ENCODE results near the gene RNF166.
"Not testable (repeated sequence)": the region's sequence is repeated elsewhere in the genome, so short reads cannot be mapped to it uniquely, and the experiment has no call there.

Gene RNF166

GRCh38 chr16:88676502-88677242 lies 29.5 kb downstream of the RNF166 start:
- DNase-seq (ENCODE audit: low read depth in 4 of 4, low spot score in 1 of 4): no peak

- DNase-seq (ENCODE audit: low read depth in 4 of 4, low spot score in 1 of 4): no peak
Observed at GRCh38 chr16:88673716-88674379, 32.4 kb downstream of the RNF166 start.

DNA sequence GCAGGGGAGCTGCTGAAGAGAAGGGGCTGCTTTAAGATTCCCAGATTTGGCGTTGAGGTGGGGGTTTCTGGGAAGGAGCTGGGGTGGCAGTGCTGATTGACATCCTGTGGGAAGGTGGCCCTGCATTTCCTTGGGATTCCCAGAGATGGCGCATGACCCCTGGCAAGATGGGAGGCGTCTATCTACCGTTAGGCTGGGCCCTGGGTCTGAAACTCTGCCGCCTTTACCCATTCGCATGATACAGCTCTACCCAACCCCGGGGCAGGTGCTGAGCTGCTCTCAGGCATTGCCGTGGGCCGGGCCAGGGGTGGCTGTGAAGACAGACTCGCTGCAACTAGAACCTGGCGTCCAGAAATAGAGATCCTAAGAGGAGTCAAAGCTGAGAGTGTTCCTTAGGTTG lies 33.4 kb downstream of the RNF166 start:
- no peak for DNase-seq (ENCODE audit: low read depth in 4 of 4, low spot score in 1 of 4)

DNA sequence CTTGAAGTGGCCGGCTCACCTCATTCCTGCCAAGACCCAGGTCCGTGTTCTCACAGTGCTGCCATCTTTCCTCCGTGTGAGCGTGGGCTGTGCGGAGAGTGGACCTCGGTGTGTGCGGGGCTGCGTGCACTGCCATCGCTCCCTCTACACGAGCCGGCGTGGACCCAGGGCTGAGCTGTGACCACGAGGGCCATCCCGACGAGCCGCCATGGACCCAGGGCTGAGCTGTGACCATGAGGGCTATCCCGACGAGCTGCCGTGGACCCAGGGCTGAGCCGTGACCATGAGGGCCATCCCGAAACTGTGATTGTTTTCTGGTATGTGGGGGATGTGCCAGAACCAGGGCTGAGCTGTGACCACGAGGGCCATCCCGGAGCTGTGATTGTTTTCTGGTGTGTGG lies 34.4 kb downstream of the RNF166 start:
- no peak for DNase-seq (ENCODE audit: low read depth in 4 of 4, low spot score in 1 of 4)

GRCh38 chr16:88669980-88670379 lies 36.2 kb downstream of the RNF166 start:
- DNase-seq (ENCODE audit: low read depth in 4 of 4, low spot score in 1 of 4): no peak

- not testable (repeated sequence) for DNase-seq (ENCODE audit: low read depth in 4 of 4, low spot score in 1 of 4)
Observed at GRCh38 chr16:88669493-88669892, 36.7 kb downstream of the RNF166 start.

DNA sequence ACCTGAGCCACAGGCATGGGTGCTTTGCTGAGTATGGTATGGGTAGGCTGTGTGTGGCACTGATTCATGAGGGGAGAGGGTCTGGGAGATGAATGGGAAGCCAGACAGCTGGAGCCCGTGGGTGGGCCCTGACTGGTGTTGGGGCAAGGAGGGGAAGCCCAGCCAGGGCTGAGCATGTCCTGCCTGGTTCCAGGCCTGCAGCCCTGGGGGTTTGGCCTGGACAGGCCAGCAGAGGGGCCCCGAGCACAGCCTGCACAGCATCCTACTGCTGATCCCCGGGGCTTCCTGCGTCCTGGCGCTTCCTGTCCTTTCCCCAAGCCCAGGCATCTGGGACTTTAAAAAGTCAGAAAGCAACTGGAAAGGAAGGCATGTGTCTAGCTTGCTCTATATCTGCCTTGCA lies 38.7 kb downstream of the RNF166 start:
- no peak for DNase-seq (ENCODE audit: low read depth in 4 of 4, low spot score in 1 of 4)

DNA sequence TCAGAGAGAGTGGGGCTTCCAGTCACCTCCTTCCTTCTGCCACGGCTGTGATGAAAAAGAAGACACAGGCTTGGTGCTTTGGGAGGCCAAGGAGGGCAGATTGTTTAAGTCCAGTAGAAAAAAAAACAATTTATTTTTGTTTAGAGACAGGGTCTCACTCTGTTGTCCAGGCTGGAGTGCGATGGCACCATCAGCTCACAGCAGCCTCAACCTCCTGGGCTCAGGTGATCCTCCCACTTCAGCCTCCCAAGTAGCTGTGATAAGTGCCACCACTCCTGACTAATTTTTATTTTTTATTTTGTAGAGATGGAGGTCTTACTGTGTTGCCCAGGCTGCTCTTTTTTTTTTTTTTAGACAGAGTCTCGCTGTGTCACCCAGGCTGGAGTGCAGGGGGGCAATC lies 40.6 kb downstream of the RNF166 start:
- DNase-seq (ENCODE audit: low read depth in 4 of 4, low spot score in 1 of 4): no peak

- no peak for DNase-seq (ENCODE audit: low read depth in 4 of 4, low spot score in 1 of 4)
Observed at GRCh38 chr16:88665148-88665547, 41.1 kb downstream of the RNF166 start.

GRCh38 chr16:88662843-88663606 lies 43.2 kb downstream of the RNF166 start, which contains the start of gene MVD:
Gene MVD (minus strand): TSS chr16:88663091. CDS start chr16:88663080, 11 bp downstream.
- DNase-seq (ENCODE audit: low read depth in 4 of 4, low spot score in 1 of 4): peak; percentile 78 to 93 (median 84)

DNA sequence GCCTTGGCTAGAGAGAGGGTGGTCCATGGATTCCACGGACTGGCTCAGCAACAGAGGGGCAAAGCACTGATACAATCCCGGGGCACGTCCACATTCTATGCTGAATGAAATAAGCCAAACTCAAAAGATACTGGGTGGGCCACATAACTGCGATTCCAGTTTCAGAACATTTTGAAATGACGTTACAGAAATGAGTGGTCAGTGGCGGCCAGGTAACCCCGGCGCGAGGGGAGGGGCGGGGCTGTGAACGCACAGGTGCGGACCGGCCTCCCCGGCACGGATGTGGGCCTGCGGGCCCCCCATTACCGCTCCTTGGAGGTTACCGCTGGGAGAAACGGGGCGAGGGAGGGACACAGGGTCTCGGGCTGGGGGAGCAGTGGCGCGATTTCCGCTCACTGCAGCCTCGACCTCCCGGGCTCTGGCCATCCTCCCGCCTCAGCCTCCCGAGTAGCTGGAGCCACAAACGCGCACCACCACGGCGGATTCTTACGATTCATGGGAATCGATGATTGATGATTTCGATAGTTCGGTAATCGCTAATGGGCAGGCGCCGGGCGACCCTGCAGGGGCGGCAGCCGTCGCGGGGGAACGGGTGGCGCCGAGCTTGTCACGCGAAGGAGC lies 43.9 kb downstream of the RNF166 start:
- no peak for DNase-seq (ENCODE audit: low read depth in 4 of 4, low spot score in 1 of 4)

GRCh38 chr16:88661468-88661867 lies 44.7 kb downstream of the RNF166 start:
- no peak for DNase-seq (ENCODE audit: low read depth in 4 of 4, low spot score in 1 of 4)

DNA sequence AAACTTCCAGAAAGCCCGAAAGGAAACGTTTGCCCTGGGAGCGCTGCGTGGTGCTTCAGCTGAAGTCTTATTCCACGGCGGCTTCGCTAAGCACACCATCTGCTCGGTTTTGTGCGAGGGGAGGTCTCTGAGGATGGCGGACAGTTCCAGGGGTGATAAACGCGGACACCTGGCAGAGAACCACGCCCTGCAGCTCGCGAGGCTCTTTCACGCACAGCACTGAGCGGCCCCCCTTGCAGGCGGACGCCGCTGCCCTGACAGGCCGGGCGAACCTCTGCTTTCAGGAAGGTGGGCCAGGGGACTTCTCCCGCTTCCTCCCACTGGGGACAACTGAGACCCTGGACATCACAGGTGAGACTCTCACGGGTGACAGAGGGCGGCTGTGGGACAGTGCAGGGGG lies 47.0 kb downstream of the RNF166 start:
- DNase-seq (ENCODE audit: low read depth in 4 of 4, low spot score in 1 of 4): no peak

DNA sequence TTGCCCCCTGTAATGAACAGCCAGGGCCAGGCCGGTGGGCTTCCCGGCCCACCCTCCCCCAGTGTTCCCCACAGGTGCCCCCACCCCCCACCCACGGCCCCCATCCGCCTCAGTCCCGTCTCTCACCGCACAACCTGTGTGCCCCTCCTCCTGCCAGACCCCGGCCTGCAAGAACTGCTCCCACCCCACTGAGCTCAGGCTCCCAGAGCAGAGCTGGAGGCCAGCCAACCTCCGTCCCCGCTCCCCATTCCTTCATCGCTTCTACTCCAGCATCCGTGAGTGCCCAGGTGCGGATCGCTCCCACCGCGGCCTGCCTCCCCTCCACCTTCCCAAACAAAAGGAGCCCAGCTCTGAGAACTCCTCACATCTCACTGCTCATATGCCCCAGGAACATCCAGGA lies 47.5 kb downstream of the RNF166 start:
- DNase-seq (ENCODE audit: low read depth in 4 of 4, low spot score in 1 of 4): no peak

DNA sequence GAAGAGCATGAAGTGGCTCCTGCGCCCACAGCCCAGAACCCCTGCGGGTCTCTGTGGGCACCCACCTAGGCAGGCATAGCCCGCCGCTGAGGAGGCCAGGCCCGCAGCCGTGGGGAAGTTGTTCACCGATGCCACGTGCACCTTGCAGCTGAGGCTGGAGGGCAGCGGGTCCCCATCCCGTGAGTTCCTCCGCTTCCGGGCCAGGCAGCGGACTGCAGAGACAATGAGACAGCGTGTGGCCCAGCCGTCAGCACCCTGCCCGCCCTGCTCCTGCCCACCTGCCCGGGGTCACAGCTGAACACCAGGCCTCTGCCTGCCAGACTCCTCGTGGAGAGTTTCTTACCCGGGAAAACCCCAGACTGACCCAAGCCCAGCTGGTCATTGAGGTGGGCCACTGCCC lies 48.8 kb downstream of the RNF166 start:
- no peak for DNase-seq (ENCODE audit: low read depth in 4 of 4, low spot score in 1 of 4)

GRCh38 chr16:88656291-88656980 lies 49.8 kb downstream of the RNF166 start:
- DNase-seq (ENCODE audit: low read depth in 4 of 4, low spot score in 1 of 4): no peak

DNA sequence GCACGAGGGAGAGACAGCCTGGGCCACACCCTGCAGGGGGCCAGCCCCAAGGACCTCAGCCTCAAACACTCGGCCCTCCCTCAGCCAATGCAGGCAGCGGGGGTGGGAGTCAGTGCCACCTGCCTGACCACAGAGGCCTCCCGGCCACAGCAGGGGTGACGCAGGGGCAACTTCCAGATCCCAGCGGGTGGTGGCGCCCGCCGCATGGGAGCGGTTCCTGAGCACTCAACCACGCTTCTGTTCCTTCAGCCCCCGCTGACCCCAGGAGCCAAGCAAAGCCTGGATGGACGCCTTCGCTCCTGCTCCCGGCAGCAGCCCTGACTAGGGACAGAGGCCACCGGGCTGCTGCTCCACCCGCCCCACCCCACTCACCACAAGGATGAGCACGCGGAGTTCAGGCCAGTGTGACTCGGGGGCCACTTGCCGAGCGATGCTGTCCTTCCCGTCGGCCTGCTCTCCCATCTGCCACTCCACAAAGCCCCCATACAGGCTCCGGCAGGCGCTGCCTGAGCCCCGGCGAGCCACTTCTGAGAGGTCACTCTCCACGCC lies 50.4 kb downstream of the RNF166 start:
- DNase-seq (ENCODE audit: low read depth in 4 of 4, low spot score in 1 of 4): no peak

- DNase-seq (ENCODE audit: low read depth in 4 of 4, low spot score in 1 of 4): no peak
Observed at GRCh38 chr16:88655053-88655732, 51.0 kb downstream of the RNF166 start.

DNA sequence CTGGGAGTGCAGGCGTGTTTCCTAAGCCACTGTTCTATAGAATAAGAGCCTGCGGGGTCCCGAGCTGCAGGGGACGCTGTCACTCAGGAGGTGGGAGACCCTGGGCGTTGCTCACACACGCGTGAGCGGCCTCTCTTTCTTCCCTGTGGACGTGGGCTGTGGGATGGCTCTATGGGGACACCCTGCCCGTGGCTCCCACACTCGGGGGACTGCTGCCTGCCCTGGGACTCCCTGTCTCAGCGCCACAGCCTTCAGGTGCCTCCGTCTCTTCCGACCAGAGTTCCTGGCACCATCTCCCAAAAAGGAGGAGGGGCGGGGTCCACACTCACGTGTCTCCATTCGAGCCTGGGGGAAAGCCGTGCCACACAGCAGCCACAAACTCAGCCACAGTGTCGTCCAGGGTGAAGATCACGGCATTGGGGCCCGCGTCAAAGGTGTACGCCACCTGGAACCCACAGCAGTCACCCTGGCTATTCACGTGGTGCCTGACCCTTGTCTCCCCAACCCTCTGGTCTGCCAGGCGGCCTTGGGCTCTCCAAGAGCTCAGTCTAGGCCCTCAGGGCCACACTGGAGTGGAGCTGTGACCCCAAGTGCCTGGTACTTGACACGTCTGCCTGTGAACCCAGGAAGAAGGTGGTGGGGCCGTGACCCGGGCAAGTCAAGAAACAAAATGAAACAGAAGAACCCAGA lies 51.7 kb downstream of the RNF166 start:
- DNase-seq (ENCODE audit: low read depth in 4 of 4, low spot score in 1 of 4): no peak
